Fibroblast of the conjunctiva (primary cell): ENCODE results near the gene PM20D2.

Experiments
- DNase-seq: peaks from one replicate; pipeline ENCODE4 v3.0.0-alpha.2; 2010; ENCODE audit warnings: low read depth

The PM20D2 gene

GRCh38 chr6:89204096-89204495, 58.2 kb downstream of the PM20D2 start:
- no peak for DNase-seq

GRCh38 chr6:89205819-89206218, 60.0 kb downstream of the PM20D2 start:
- no peak for DNase-seq

- DNase-seq, result no peak
Measured at GRCh38 chr6:89208551-89208950, 62.7 kb downstream of the PM20D2 start.

- DNase-seq, result no peak
Measured at GRCh38 chr6:89209457-89209856, 63.6 kb downstream of the PM20D2 start.

GRCh38 chr6:89212472-89212871, 66.6 kb downstream of the PM20D2 start:
- no peak for DNase-seq

- DNase-seq, result no peak
Measured at GRCh38 chr6:89214197-89214596, 68.3 kb downstream of the PM20D2 start.
